ENCODE data around the gene VPS37C.

DNA sequence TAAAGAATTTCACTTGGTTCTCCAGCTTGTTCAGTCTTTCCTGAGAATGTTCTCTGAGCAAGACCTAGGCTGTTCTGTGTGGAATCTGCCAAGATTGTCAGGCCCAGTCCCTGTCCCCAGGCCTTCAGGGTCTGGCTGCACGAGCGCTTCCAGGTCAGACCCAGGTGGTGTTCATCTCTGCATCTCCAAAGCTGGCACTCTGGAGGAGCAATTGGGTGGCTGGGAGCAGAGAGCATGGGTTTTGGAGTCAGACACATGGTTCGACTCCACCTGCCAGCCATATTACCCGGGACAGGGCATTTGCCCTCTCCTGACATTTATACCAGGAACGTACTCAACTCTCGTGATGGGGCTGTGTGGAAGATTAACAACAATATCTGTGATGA lies 50.2 kb downstream of the VPS37C start:
- no peak for TF ChIP-seq EZH2 (IDR thresholded peaks at IDR 0.05; ENCODE audit: borderline replicate concordance, low read depth, low read length)
- TF ChIP-seq, protein P1, sequence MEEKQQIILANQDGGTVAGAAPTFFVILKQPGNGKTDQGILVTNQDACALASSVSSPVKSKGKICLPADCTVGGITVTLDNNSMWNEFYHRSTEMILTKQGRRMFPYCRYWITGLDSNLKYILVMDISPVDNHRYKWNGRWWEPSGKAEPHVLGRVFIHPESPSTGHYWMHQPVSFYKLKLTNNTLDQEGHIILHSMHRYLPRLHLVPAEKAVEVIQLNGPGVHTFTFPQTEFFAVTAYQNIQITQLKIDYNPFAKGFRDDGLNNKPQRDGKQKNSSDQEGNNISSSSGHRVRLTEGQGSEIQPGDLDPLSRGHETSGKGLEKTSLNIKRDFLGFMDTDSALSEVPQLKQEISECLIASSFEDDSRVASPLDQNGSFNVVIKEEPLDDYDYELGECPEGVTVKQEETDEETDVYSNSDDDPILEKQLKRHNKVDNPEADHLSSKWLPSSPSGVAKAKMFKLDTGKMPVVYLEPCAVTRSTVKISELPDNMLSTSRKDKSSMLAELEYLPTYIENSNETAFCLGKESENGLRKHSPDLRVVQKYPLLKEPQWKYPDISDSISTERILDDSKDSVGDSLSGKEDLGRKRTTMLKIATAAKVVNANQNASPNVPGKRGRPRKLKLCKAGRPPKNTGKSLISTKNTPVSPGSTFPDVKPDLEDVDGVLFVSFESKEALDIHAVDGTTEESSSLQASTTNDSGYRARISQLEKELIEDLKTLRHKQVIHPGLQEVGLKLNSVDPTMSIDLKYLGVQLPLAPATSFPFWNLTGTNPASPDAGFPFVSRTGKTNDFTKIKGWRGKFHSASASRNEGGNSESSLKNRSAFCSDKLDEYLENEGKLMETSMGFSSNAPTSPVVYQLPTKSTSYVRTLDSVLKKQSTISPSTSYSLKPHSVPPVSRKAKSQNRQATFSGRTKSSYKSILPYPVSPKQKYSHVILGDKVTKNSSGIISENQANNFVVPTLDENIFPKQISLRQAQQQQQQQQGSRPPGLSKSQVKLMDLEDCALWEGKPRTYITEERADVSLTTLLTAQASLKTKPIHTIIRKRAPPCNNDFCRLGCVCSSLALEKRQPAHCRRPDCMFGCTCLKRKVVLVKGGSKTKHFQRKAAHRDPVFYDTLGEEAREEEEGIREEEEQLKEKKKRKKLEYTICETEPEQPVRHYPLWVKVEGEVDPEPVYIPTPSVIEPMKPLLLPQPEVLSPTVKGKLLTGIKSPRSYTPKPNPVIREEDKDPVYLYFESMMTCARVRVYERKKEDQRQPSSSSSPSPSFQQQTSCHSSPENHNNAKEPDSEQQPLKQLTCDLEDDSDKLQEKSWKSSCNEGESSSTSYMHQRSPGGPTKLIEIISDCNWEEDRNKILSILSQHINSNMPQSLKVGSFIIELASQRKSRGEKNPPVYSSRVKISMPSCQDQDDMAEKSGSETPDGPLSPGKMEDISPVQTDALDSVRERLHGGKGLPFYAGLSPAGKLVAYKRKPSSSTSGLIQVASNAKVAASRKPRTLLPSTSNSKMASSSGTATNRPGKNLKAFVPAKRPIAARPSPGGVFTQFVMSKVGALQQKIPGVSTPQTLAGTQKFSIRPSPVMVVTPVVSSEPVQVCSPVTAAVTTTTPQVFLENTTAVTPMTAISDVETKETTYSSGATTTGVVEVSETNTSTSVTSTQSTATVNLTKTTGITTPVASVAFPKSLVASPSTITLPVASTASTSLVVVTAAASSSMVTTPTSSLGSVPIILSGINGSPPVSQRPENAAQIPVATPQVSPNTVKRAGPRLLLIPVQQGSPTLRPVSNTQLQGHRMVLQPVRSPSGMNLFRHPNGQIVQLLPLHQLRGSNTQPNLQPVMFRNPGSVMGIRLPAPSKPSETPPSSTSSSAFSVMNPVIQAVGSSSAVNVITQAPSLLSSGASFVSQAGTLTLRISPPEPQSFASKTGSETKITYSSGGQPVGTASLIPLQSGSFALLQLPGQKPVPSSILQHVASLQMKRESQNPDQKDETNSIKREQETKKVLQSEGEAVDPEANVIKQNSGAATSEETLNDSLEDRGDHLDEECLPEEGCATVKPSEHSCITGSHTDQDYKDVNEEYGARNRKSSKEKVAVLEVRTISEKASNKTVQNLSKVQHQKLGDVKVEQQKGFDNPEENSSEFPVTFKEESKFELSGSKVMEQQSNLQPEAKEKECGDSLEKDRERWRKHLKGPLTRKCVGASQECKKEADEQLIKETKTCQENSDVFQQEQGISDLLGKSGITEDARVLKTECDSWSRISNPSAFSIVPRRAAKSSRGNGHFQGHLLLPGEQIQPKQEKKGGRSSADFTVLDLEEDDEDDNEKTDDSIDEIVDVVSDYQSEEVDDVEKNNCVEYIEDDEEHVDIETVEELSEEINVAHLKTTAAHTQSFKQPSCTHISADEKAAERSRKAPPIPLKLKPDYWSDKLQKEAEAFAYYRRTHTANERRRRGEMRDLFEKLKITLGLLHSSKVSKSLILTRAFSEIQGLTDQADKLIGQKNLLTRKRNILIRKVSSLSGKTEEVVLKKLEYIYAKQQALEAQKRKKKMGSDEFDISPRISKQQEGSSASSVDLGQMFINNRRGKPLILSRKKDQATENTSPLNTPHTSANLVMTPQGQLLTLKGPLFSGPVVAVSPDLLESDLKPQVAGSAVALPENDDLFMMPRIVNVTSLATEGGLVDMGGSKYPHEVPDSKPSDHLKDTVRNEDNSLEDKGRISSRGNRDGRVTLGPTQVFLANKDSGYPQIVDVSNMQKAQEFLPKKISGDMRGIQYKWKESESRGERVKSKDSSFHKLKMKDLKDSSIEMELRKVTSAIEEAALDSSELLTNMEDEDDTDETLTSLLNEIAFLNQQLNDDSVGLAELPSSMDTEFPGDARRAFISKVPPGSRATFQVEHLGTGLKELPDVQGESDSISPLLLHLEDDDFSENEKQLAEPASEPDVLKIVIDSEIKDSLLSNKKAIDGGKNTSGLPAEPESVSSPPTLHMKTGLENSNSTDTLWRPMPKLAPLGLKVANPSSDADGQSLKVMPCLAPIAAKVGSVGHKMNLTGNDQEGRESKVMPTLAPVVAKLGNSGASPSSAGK (IDR thresholded peaks at IDR 0.05): no peak
